ENCODE results near the gene TECPR2. TPM values are rescaled to one million over a fixed set of nuclear protein-coding genes. Genes with fewer than 3 reads are reported as not detected.
A peak's percentile ranks its signal among the peaks of the same experiment; 100 is the strongest.

TECPR2 gene
- total and polyA plus RNA-seq, 2 donors from 2014 or later, result 6.0 to 30.2 TPM

DNA sequence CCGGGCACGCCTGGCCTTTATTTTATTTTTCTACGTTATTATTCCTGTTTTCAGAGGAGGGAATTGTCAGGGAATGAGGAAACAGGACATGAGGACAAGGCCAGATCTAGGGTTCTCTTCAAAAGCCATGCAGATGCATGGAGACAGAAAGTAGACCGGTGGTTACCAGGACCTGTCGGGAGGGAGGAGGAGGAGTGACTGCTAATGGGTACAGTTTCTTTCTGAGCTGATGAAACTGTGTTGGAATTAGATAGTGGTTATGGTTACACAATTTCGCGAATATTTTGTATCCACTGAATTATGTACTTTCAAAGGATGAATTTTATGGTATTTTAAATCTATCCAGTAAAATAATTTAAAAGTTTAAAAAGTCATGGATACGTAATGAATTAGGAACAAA, 31.9 kb upstream of the TECPR2 start:
- H3K4me3 ChIP-seq (ENCODE audit: low read length in 3 of 3), result no peak overlapping the region
- intact Hi-C loops (cut with DNase I), result no loop called here
- DNase-seq (no peak), FAIRE-seq (no peak)
- H3K36me3 ChIP-seq (ENCODE audit: control insufficient read depth in 2 of 3, insufficient read depth in 3 of 3, low read length in 3 of 3), result peaks cover 0 to 10% (median 6%) of the 10 kb centered on the region in 3 donors
- H3K4me1 ChIP-seq (ENCODE audit: control insufficient read depth in 2 of 3, insufficient read depth in 2 of 3, low read depth in 1 of 3, low read length in 3 of 3), result no peaks in the 10 kb centered on the region
- H3K27ac ChIP-seq (ENCODE audit: low read depth in 2 of 2, low read length in 2 of 2), result no peak overlapping the region
- H3K9ac ChIP-seq (ENCODE audit: low read length in 3 of 3), result no peak overlapping the region
- H3K9me3 ChIP-seq (ENCODE audit: control insufficient read depth in 2 of 3, insufficient read depth in 1 of 3, low read length in 3 of 3), result no peaks in the 10 kb centered on the region
- H3K27me3 ChIP-seq (ENCODE audit: control insufficient read depth, insufficient read depth, low read length), result no peaks in the 10 kb centered on the region
- TF ChIP-seq, protein P1, sequence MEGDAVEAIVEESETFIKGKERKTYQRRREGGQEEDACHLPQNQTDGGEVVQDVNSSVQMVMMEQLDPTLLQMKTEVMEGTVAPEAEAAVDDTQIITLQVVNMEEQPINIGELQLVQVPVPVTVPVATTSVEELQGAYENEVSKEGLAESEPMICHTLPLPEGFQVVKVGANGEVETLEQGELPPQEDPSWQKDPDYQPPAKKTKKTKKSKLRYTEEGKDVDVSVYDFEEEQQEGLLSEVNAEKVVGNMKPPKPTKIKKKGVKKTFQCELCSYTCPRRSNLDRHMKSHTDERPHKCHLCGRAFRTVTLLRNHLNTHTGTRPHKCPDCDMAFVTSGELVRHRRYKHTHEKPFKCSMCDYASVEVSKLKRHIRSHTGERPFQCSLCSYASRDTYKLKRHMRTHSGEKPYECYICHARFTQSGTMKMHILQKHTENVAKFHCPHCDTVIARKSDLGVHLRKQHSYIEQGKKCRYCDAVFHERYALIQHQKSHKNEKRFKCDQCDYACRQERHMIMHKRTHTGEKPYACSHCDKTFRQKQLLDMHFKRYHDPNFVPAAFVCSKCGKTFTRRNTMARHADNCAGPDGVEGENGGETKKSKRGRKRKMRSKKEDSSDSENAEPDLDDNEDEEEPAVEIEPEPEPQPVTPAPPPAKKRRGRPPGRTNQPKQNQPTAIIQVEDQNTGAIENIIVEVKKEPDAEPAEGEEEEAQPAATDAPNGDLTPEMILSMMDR (IDR thresholded peaks at IDR 0.05; ENCODE audit: borderline replicate concordance, extremely low read depth, insufficient read depth), result no peak

- intact Hi-C loops (cut with DNase I), result no loop called here
- TF ChIP-seq, protein P1 (IDR thresholded peaks at IDR 0.05; ENCODE audit: borderline replicate concordance, extremely low read depth, insufficient read depth), result no peak
- H3K9ac ChIP-seq (ENCODE audit: low read length in 3 of 3), result no peak overlapping the region
- H3K27me3 ChIP-seq (ENCODE audit: control insufficient read depth, insufficient read depth, low read length), result no peaks in the 10 kb centered on the region
- no peak for DNase-seq
- no peaks in the 10 kb centered on the region for H3K4me1 ChIP-seq (ENCODE audit: control insufficient read depth in 2 of 3, insufficient read depth in 2 of 3, low read depth in 1 of 3, low read length in 3 of 3)
- peaks cover 0 to 18% (median 9%) of the 10 kb centered on the region in 3 donors for H3K36me3 ChIP-seq (ENCODE audit: control insufficient read depth in 2 of 3, insufficient read depth in 3 of 3, low read length in 3 of 3)
- no peak overlapping the region for H3K4me3 ChIP-seq (ENCODE audit: low read length in 3 of 3)
- H3K9me3 ChIP-seq (ENCODE audit: control insufficient read depth in 2 of 3, insufficient read depth in 1 of 3, low read length in 3 of 3), result no peaks in the 10 kb centered on the region
- no peak overlapping the region for H3K27ac ChIP-seq (ENCODE audit: low read depth in 2 of 2, low read length in 2 of 2)
- FAIRE-seq, result no peak
Measured at GRCh38 chr14:102333390-102333789, 29.4 kb upstream of the TECPR2 start.

- TF ChIP-seq, protein P1 (IDR thresholded peaks at IDR 0.05; ENCODE audit: borderline replicate concordance, extremely low read depth, insufficient read depth), result no peak
- FAIRE-seq (no peak), DNase-seq (peak in 1 of 5 donors; percentile 17)
- Histone ChIP-seq H3K4me3 (ENCODE audit: low read length in 3 of 3) (no peak overlapping the region), H3K9ac (ENCODE audit: low read length in 3 of 3) (no peak overlapping the region), H3K4me1 (ENCODE audit: control insufficient read depth in 2 of 3, insufficient read depth in 2 of 3, low read depth in 1 of 3, low read length in 3 of 3) (no peaks in the 10 kb centered on the region), H3K27ac (ENCODE audit: low read depth in 2 of 2, low read length in 2 of 2) (no peak overlapping the region), H3K9me3 (ENCODE audit: control insufficient read depth in 2 of 3, insufficient read depth in 1 of 3, low read length in 3 of 3) (no peaks in the 10 kb centered on the region), H3K36me3 (ENCODE audit: control insufficient read depth in 2 of 3, insufficient read depth in 3 of 3, low read length in 3 of 3) (peaks cover 0 to 21% (median 10%) of the 10 kb centered on the region in 3 donors), H3K27me3 (ENCODE audit: control insufficient read depth, insufficient read depth, low read length) (no peaks in the 10 kb centered on the region)
- intact Hi-C loops (cut with DNase I), result no loop called here
Measured at GRCh38 chr14:102333795-102334705, 28.7 kb upstream of the TECPR2 start.
